Subcutaneous abdominal adipose tissue (tissue), 5 donors: ENCODE measurements around the gene RDM1.

Experiments
- H3K27ac ChIP-seq: one replicate; pipeline ENCODE4 v1.7.0; 2013; ENCODE audit warnings: low read depth, mild to moderate bottlenecking, inconsistent platforms, low read length, moderate library complexity
- H3K27me3 ChIP-seq, 5 donors: one replicate each; pipeline ENCODE4 v1.7.0; 2013; ENCODE audit warnings: low read length in 5 of 5, inconsistent platforms in 1 of 5; ENCODE audit not compliant: control insufficient read depth in 5 of 5, insufficient read depth in 4 of 5
- H3K36me3 ChIP-seq, 5 donors: one replicate each; pipeline ENCODE4 v1.7.0; 2013; ENCODE audit warnings: low read length in 5 of 5; ENCODE audit not compliant: control insufficient read depth in 5 of 5, insufficient read depth in 5 of 5
- H3K4me1 ChIP-seq, 5 donors: one replicate each; pipeline ENCODE4 v1.7.0; 2013; ENCODE audit warnings: low read length in 5 of 5, mild to moderate bottlenecking in 3 of 5, moderate library complexity in 1 of 5; ENCODE audit not compliant: control insufficient read depth in 5 of 5, insufficient read depth in 5 of 5
- H3K4me3 ChIP-seq, 5 donors: one replicate each; pipeline ENCODE4 v1.7.0; 2013; ENCODE audit warnings: low read length in 5 of 5, low read depth in 1 of 5
- H3K9ac ChIP-seq, 5 donors: one replicate each; pipeline ENCODE4 v1.7.0; 2013; ENCODE audit warnings: low read length in 5 of 5, mild to moderate bottlenecking in 4 of 5, moderate library complexity in 3 of 5
- H3K9me3 ChIP-seq, 5 donors: one replicate each; pipeline ENCODE4 v1.7.0; 2013; ENCODE audit warnings: low read length in 5 of 5; ENCODE audit not compliant: control insufficient read depth in 5 of 5
- donor health status: healthy.
- donor health status: healthy.
- donor health status: healthy.
- donor health status: healthy.
- donor health status: healthy.

Gene RDM1

GRCh38 chr17:35892091-35893035, 38.2 kb downstream of the RDM1 start:
- no peak overlapping the region for H3K27ac ChIP-seq
- H3K4me1 ChIP-seq, result peaks cover 0 to 19% (median 8%) of the 10 kb centered on the region in 5 donors
- H3K4me3 ChIP-seq, result no peak overlapping the region

GRCh38 chr17:35891269-35891668, 39.3 kb downstream of the RDM1 start:
- H3K4me3 ChIP-seq, result no peak overlapping the region
- no peak overlapping the region for H3K9ac ChIP-seq
- H3K36me3 ChIP-seq, result no peaks in the 10 kb centered on the region
- H3K4me1 ChIP-seq, result peaks cover 0 to 19% (median 8%) of the 10 kb centered on the region in 5 donors
- no peaks in the 10 kb centered on the region for H3K9me3 ChIP-seq
- H3K27ac ChIP-seq, result no peak overlapping the region
- peaks cover 0 to 3% (median 0%) of the 10 kb centered on the region in 5 donors for H3K27me3 ChIP-seq

More at GRCh38 chr17:35892091-35893035, 38.2 kb downstream of the RDM1 start:
- Histone ChIP-seq H3K36me3 (no peaks in the 10 kb centered on the region), H3K27me3 (peaks cover 0 to 4% (median 0%) of the 10 kb centered on the region in 5 donors), H3K9me3 (no peaks in the 10 kb centered on the region), H3K9ac (no peak overlapping the region)

DNA sequence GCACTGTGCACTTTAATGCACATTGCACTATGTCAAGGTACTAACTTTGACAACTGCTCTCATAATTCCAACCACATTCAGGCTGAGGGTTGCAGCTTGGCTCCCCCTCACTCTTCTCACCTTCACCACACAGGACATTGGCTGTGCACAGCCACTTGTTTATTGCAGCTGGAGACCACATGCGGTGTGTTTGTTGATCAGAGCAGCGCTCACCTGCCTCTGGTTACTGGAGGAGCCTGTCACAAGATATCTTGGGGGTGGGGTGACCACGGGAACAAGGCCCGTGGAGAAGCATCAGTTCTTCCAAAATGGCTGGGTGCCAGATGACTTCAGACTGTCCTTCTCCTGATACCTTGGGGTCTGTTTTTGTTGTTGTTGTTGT, 39.8 kb downstream of the RDM1 start:
- H3K27ac ChIP-seq, result no peak overlapping the region
- peaks cover 0 to 19% (median 8%) of the 10 kb centered on the region in 5 donors for H3K4me1 ChIP-seq

GRCh38 chr17:35889818-35890773, 40.5 kb downstream of the RDM1 start:
- H3K36me3 ChIP-seq, result no peaks in the 10 kb centered on the region
- H3K9me3 ChIP-seq, result no peaks in the 10 kb centered on the region
- no peak overlapping the region for H3K4me3 ChIP-seq
- no peaks in the 10 kb centered on the region for H3K27me3 ChIP-seq
- no peak overlapping the region for H3K9ac ChIP-seq
- H3K4me1 ChIP-seq, result peaks cover 0 to 19% (median 8%) of the 10 kb centered on the region in 5 donors
- H3K27ac ChIP-seq, result no peak overlapping the region

More for the DNA sequence above, 39.8 kb downstream of the RDM1 start:
- no peak overlapping the region for H3K4me3 ChIP-seq
- no peaks in the 10 kb centered on the region for H3K27me3 ChIP-seq
- H3K9me3 ChIP-seq, result no peaks in the 10 kb centered on the region
- no peaks in the 10 kb centered on the region for H3K36me3 ChIP-seq
- H3K9ac ChIP-seq, result no peak overlapping the region

GRCh38 chr17:35889241-35889640, 41.3 kb downstream of the RDM1 start:
- no peaks in the 10 kb centered on the region for H3K36me3 ChIP-seq
- no peak overlapping the region for H3K4me3 ChIP-seq
- H3K27ac ChIP-seq, result no peak overlapping the region
- H3K9ac ChIP-seq, result no peak overlapping the region
- peaks cover 0 to 19% (median 8%) of the 10 kb centered on the region in 5 donors for H3K4me1 ChIP-seq
- no peaks in the 10 kb centered on the region for H3K9me3 ChIP-seq
- no peaks in the 10 kb centered on the region for H3K27me3 ChIP-seq

GRCh38 chr17:35879773-35880654, 50.6 kb downstream of the RDM1 start, which contains the start of gene CCL5:
Gene CCL5, minus strand, starts transcription at chr17:35880360.
- Histone ChIP-seq H3K27ac (no peak within 1 kb of the TSS), H3K9ac (no peak within 1 kb of the TSS), H3K4me3 (peak within 1 kb of the TSS in 2 of 5 donors; percentile 5 to 19), H3K9me3 (no peaks in the 10 kb centered on the region), H3K4me1 (peaks cover 0 to 24% (median 0%) of the 10 kb centered on the region in 5 donors), H3K36me3 (no peaks in the 10 kb centered on the region), H3K27me3 (no peaks in the 10 kb centered on the region)

DNA sequence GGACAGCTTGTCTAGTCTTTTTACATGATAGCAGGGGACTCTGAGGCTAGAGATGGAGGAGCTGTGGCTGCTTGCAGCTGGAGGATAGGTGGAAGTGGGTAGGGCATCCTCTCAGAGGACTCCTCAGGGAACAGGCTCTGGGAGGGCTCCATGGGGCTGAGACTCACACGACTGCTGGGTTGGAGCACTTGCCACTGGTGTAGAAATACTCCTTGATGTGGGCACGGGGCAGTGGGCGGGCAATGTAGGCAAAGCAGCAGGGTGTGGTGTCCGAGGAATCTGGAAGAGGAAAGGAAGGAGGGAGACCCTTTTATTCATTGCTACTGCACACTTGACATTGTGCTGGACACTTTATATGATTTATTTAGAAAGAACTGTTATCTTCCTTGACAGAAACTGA, 52.2 kb downstream of the RDM1 start:
- Histone ChIP-seq H3K27ac (no peak overlapping the region), H3K9ac (no peak overlapping the region), H3K4me3 (no peak overlapping the region), H3K36me3 (no peaks in the 10 kb centered on the region), H3K4me1 (peaks cover 0 to 24% (median 0%) of the 10 kb centered on the region in 5 donors), H3K9me3 (no peaks in the 10 kb centered on the region), H3K27me3 (no peaks in the 10 kb centered on the region)

GRCh38 chr17:35877345-35878029, 53.1 kb downstream of the RDM1 start:
- Histone ChIP-seq H3K4me1 (peaks cover 0 to 24% (median 0%) of the 10 kb centered on the region in 5 donors), H3K9me3 (no peaks in the 10 kb centered on the region), H3K36me3 (no peaks in the 10 kb centered on the region), H3K9ac (no peak overlapping the region), H3K27ac (no peak overlapping the region), H3K27me3 (no peaks in the 10 kb centered on the region), H3K4me3 (no peak overlapping the region)

- H3K4me1 ChIP-seq, result peaks cover 0 to 24% (median 0%) of the 10 kb centered on the region in 5 donors
- no peaks in the 10 kb centered on the region for H3K27me3 ChIP-seq
- no peak overlapping the region for H3K27ac ChIP-seq
- no peak overlapping the region for H3K4me3 ChIP-seq
- no peak overlapping the region for H3K9ac ChIP-seq
- no peaks in the 10 kb centered on the region for H3K36me3 ChIP-seq
- no peaks in the 10 kb centered on the region for H3K9me3 ChIP-seq
Measured at GRCh38 chr17:35876534-35876933, 54.0 kb downstream of the RDM1 start.
